CD4-positive, alpha-beta T cell treated with Interleukin-6 at 100 ng/mL for 8 hours (primary cell): ENCODE measurements around the gene RNF13.
A peak's percentile ranks its signal among the peaks of the same experiment; 100 is the strongest.
"Not testable (repeated sequence)": the region's sequence is repeated elsewhere in the genome, so short reads cannot be mapped to it uniquely, and the experiment has no call there.

Source experiments
- DNase-seq: peaks from one replicate; pipeline ENCODE4 v3.0.0-alpha.2; 2020; ENCODE audit warnings: mixed read lengths, low spot score

Gene RNF13

DNA sequence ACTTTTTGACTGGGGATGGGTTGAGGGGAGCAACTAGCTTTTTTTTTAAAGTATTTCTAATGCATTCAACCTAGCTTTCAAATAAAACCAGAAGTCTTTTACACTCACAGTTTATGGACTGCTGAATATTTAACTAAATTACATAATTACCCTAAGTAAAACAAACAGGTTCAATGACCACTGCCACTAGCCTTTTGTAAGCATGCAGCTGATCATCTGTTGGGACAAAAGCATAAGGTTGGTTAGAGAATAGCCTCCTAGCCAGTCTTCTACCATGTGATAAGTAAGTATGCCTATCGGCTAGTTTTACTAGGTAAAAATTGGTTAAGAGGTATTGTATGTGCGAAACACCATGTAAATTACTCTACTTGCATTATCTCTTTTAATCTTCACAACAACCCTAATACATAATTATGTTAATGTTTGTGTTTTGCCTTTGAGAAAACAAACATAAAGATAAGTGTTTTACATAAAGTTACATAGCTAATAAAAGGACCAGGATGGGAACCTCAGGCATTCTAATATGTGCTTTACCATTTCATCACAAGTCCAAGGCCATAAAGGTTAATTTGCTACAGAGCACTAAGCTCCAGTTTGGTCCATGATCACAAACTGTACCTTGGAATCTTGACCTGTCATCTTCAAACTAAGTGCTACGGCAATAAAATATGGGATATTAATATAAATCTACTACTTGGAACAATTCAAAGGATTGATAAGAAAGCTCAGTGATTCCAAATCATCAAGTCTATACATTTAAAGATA, 144.5 kb downstream of the RNF13 start:
- DNase-seq: no peak

- no peak for DNase-seq
These were observed 145.3 kb downstream of the RNF13 start for GRCh38 chr3:149958171-149958796.

- DNase-seq: no peak
These were observed 146.4 kb downstream of the RNF13 start for GRCh38 chr3:149959443-149959842.

GRCh38 chr3:149963485-149963884, 150.5 kb downstream of the RNF13 start:
- DNase-seq: no peak

DNA sequence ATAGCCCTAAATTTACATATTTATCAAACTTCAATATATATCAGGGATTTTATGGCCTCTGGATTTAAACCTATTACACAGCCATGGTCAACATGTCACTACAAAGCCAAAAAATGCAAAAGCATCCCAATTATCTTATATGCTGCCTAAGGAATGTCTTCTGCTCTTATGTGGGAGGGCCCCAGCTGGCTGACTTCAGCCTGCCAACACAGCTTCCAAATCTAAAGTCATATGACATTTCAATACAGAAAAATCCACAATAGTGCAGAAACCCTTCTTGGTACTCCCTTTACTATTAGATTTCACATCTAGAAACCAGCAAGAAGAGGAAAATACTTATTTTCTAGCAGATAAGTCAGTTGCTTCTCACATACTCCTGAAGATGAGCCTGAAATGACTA, 151.3 kb downstream of the RNF13 start:
- no peak for DNase-seq

DNA sequence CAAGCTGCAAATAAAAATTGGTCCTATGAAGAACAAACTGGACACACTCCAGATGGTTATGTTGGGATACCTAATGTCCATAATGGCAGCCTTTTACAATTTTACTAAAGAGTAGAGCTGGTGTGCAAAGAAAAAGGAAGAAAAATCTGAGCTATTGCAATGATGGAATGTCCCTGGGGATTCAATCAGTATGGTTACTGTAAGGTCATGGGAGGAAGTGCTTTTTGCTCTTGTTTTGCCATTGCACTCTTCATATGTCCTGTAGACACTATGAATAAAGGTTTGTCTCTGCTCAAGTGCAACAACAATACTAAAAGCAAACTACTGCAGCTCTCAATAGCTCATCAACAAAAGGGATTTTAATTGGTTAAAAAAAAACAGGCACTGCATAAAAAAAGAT, 152.3 kb downstream of the RNF13 start:
- no peak for DNase-seq

DNA sequence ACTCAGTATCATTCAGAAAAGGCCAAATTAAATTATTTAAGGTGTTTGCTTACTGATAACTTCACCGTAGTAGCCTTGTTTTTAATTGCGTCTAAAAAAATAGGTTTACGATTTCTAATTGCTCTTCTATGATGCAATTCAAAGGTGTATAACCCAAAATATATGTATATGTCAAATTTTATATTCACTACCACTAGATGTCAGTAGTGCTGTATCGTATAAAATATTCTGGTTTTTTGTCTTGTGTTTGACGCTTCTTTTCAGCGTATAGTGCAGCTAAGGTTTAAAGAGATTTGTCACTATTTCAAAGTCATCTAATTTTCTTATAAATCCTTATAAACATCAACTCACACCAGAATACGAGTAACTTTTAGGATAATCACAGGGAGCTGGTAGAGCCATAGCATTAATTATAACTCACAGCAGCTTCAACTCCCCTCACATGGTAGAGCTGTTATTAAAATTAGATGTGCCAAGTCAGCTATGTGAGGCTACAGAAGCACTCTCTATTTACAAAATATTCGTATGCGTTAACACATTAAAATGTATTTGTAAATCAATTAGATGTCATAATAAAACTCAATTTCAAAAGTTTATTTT, 154.2 kb downstream of the RNF13 start:
- DNase-seq: peak; percentile 24

- no peak for DNase-seq
These were observed 155.2 kb downstream of the RNF13 start for GRCh38 chr3:149968216-149968615.

GRCh38 chr3:149969110-149969939, 156.3 kb downstream of the RNF13 start:
- no peak for DNase-seq

- peak; percentile 67 for DNase-seq
These were observed 157.1 kb downstream of the RNF13 start for GRCh38 chr3:149969940-149970715.

DNA sequence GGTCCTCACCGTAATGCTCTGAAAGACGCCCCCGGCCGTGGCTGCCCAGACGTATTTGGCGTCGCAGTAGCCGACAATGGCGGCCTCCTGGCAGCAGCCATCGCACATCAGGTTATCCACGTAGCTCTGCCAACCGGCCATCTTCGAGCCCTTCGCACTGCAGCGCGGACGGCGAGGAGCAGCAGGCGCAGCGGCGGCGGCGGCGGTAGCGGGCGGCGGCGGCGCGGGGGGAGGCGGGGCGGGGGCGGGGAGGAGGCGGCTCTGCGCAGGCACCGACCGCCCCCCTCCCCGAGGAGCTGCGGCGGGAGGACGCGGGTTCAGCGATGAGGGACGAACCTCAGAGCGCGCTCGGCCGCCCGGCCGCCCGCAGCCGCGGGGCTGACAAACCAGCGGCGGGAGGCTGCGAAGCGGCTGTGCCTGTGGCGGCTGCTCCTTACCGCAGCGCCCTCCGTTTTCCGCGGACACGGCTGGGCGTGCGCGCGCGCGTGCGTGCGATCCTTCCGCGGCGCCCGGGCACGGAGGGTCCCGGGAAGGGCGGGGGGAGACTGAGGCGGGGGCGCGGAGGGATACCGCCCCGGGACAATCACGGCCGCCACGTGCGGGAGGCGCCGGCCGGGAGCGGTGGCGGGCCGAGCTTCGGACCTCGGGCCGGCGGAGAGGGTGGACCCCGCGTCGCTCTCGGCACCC, 157.8 kb downstream of the RNF13 start, which contains the start of gene PFN2:
Gene PFN2 (minus strand): TSS at position 180 of the 687 bp plus-strand sequence. CDS start 39 bp downstream, at position 141.
- peak; percentile 55 for DNase-seq

DNA sequence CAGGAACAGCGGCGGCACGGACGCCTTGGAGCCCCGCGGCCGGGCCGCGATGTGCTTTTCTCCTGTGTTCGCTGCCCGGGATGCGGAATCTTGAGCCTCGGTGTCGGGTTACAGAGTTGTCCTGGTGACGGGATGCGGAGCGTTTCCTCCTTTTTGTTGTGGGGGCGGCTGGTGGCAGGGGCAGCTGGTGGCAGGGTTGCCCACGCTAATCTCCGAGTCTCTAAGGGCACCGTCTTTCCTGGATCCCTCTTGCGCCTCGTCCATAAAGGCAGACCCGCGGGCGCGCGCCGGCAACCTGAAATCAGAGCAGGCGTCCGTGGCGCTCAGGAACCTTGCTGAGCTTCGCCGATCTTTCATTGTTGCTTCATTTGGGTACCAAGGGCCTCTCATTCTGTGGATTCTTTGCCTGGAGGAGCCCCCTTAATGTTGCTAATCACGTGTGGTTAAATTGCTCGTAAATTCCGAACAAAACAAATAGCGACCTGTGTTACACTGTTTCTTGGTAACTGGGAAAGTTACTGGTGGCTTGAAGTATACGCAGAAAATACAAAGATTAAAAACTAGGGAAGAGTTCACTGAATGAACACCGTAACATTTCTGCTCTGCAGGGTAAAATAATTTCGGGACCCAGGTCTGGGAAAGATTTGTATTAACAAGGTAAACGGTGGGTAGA, 158.5 kb downstream of the RNF13 start:
- peak; percentile 9 for DNase-seq

GRCh38 chr3:149975919-149976318, 162.9 kb downstream of the RNF13 start:
- DNase-seq: no peak

DNA sequence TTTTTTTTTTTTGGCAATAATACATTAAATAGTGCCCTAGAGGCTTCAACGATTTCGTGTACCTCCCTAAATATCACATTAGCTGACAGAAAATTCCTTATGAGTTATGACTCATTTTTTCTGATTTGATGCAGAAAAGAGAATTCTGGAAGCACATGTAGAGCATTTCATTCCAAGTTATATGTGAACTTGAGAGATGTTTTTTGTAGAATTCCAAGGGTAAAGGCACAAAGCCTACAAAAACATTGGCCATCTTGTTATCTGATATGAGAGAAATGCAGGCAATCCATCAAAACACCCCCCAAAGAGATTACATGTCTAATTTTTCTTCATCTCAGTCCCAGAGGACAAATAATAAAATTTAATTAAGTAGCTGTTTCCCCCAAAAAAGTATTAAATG, 164.4 kb downstream of the RNF13 start:
- no peak for DNase-seq

- DNase-seq: not testable (repeated sequence)
These were observed 169.0 kb downstream of the RNF13 start for GRCh38 chr3:149981979-149982378.

DNA sequence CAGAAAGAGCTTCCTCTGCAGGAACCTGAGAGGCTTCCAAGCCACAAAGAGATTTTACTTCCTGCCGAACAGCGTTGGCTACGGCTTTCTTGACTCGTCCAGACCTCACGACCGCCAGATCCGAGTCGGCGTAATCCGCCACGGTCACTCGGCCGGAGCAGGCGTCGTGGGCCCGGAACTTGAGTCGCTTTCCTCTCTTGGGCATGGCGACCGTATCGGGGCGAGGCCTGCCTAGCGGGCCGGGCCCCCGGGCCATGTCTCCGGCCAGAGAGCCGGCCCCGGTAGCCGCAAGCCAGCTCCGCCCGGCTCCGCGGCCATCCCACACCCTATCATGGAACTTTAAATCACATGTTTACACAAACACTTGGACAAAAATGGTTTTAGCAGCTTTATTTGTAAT, 170.0 kb downstream of the RNF13 start:
- DNase-seq: not testable (repeated sequence)

- DNase-seq: no peak
These were observed 170.6 kb downstream of the RNF13 start for GRCh38 chr3:149983628-149984027.

GRCh38 chr3:149989307-149989706, 176.3 kb downstream of the RNF13 start:
- DNase-seq: no peak

GRCh38 chr3:149990423-149990948, 177.5 kb downstream of the RNF13 start:
- no peak for DNase-seq
